Measurements from ENCODE around the gene INO80E.

Gene INO80E

DNA sequence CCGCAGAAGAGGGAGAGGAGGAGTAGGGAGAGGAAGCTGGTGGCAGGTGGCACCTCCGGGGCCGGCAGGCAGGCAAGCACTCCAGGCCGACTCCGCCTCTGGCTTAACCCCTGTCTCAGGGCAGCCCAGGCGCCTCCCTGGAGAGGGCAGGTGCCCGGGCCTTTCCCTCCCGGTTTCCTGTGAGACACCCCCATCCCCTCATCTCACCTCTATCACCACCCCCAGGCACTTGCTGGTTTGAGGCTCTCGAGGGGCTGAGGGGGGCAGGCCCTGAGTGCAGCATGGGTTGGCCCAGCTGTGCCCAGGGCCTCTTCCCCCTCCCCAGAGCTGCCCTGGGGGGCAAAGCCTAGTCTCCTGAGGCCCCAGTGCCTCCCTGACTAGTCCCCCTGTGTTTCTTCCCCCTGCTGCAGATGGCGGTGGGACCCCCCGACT, 8.8 kb downstream of the INO80E start:
- H3K9me3 ChIP-seq (replicated peaks; ENCODE audit: insufficient read depth, low read length) = no peaks in the 10 kb centered on the region
- H3K36me3 ChIP-seq (replicated peaks; ENCODE audit: insufficient read depth, low read length) = no peaks in the 10 kb centered on the region
- H3K9ac ChIP-seq (ENCODE audit: low read length) = no peak overlapping the region
- H3K79me2 ChIP-seq (ENCODE audit: low read length) = no peaks in the 10 kb centered on the region
- no peaks in the 10 kb centered on the region for H3K4me1 ChIP-seq (ENCODE audit: low read length)
- H3K27ac ChIP-seq (ENCODE audit: low read length) = no peak overlapping the region
- H2AFZ ChIP-seq (ENCODE audit: low read length) = no peak overlapping the region
- H3K4me3 ChIP-seq (ENCODE audit: low read length) = no peak overlapping the region
- H3F3A ChIP-seq (ENCODE audit: insufficient read depth, low read length) = no peaks in the 10 kb centered on the region
- no peak overlapping the region for H3K4me2 ChIP-seq (ENCODE audit: low read depth, low read length)
- H3K27me3 ChIP-seq (replicated peaks; ENCODE audit: insufficient read depth, low read length) = peaks cover 21% of the 10 kb centered on the region
- TF ChIP-seq, protein P1, sequence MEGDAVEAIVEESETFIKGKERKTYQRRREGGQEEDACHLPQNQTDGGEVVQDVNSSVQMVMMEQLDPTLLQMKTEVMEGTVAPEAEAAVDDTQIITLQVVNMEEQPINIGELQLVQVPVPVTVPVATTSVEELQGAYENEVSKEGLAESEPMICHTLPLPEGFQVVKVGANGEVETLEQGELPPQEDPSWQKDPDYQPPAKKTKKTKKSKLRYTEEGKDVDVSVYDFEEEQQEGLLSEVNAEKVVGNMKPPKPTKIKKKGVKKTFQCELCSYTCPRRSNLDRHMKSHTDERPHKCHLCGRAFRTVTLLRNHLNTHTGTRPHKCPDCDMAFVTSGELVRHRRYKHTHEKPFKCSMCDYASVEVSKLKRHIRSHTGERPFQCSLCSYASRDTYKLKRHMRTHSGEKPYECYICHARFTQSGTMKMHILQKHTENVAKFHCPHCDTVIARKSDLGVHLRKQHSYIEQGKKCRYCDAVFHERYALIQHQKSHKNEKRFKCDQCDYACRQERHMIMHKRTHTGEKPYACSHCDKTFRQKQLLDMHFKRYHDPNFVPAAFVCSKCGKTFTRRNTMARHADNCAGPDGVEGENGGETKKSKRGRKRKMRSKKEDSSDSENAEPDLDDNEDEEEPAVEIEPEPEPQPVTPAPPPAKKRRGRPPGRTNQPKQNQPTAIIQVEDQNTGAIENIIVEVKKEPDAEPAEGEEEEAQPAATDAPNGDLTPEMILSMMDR (IDR thresholded peaks at IDR 0.05; ENCODE audit: low read length) = no peak
- TF ChIP-seq EZH2 (optimal IDR thresholded peaks at IDR 0.05; ENCODE audit: low read depth, low read length) (no peak), EZH2phosphoT487 (IDR thresholded peaks at IDR 0.05; ENCODE audit: low read length) (no peak)
- no peak for DNase-seq
- no peaks in the 10 kb centered on the region for H4K20me1 ChIP-seq (ENCODE audit: insufficient read depth, low read length)
- no peaks in the 10 kb centered on the region for H3K9me2 ChIP-seq (replicated peaks; ENCODE audit: insufficient read depth, low read length)

DNA sequence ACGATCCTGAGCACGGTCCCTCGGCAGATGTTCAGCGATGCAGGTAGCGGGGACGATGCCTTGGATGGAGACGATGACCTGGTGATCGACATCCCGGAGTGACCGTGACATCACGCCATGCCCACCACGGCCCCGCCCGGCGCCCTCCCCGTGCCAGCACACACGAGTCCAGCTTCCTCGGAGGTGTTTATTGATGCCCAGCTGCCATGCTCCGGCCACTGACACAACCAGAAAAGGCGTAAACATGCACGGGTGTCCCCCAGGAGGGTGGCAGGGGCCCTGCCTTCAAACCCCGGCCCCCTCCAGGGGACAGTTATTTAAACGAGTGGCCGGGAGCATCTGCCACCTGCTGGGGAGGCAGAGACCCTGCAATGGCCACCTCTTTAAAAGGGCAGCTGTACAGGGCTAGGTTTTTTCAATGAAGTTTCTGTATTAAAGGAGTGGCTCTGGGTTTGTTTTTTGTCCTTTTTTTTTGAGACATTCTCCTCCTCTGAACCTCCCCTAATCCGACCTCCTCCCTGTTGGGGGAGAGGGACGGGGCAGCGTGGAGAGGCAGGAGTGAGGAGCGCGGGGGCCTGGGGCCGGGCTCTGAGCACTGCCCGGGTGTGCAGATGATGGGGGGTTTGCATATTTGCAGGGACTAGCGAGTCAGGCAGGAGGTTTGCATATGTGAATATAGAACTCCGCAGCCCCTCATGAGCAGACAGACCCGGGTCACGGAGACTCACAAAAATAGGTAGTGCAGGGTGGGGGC, 9.5 kb downstream of the INO80E start:
- H3K27me3 ChIP-seq (replicated peaks; ENCODE audit: insufficient read depth, low read length) = peaks cover 28% of the 10 kb centered on the region
- no peaks in the 10 kb centered on the region for H4K20me1 ChIP-seq (ENCODE audit: insufficient read depth, low read length)
- TF ChIP-seq EZH2phosphoT487 (IDR thresholded peaks at IDR 0.05; ENCODE audit: low read length) (no peak), EZH2 (optimal IDR thresholded peaks at IDR 0.05; ENCODE audit: low read depth, low read length) (no peak)
- TF ChIP-seq, protein P1 (IDR thresholded peaks at IDR 0.05; ENCODE audit: low read length) = peak; percentile 76
- no peaks in the 10 kb centered on the region for H3F3A ChIP-seq (ENCODE audit: insufficient read depth, low read length)
- H3K36me3 ChIP-seq (replicated peaks; ENCODE audit: insufficient read depth, low read length) = no peaks in the 10 kb centered on the region
- H3K4me2 ChIP-seq (ENCODE audit: low read depth, low read length) = no peak overlapping the region
- H3K9me2 ChIP-seq (replicated peaks; ENCODE audit: insufficient read depth, low read length) = no peaks in the 10 kb centered on the region
- H3K79me2 ChIP-seq (ENCODE audit: low read length) = no peaks in the 10 kb centered on the region
- H3K9me3 ChIP-seq (replicated peaks; ENCODE audit: insufficient read depth, low read length) = no peaks in the 10 kb centered on the region
- no peak overlapping the region for H3K9ac ChIP-seq (ENCODE audit: low read length)
- H2AFZ ChIP-seq (ENCODE audit: low read length) = no peak overlapping the region
- peak; percentile 45 for DNase-seq
- H3K4me1 ChIP-seq (ENCODE audit: low read length) = no peaks in the 10 kb centered on the region
- no peak overlapping the region for H3K4me3 ChIP-seq (ENCODE audit: low read length)
- H3K27ac ChIP-seq (ENCODE audit: low read length) = no peak overlapping the region

DNA sequence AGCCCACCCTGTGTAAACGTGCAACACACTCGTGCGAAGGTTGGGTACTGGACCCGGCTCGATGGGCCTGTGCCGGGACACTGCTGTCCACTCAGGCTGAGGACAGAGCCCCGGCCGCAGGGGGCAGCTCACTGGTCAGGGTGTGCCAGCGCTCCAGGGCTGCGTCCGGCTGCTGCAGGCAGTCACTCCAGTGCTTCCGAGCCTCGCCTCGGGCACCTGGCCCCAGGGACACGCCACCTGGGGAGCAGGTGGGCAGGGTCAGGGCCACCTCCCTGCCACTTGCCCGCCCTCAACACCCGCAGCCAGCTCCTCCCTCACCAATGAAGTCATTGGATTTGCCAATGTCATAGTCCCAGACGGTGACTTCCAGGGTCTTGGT, 10.0 kb downstream of the INO80E start:
- no peak for DNase-seq
- no peak overlapping the region for H3K9ac ChIP-seq (ENCODE audit: low read length)
- no peaks in the 10 kb centered on the region for H3K4me1 ChIP-seq (ENCODE audit: low read length)

More for the DNA sequence above, 10.0 kb downstream of the INO80E start:
- TF ChIP-seq, protein P1 (IDR thresholded peaks at IDR 0.05; ENCODE audit: low read length) = no peak
- no peak for TF ChIP-seq EZH2phosphoT487 (IDR thresholded peaks at IDR 0.05; ENCODE audit: low read length)
- TF ChIP-seq EZH2 (optimal IDR thresholded peaks at IDR 0.05; ENCODE audit: low read depth, low read length) = no peak
- no peaks in the 10 kb centered on the region for H3K79me2 ChIP-seq (ENCODE audit: low read length)
- H3F3A ChIP-seq (ENCODE audit: insufficient read depth, low read length) = no peaks in the 10 kb centered on the region
- H3K36me3 ChIP-seq (replicated peaks; ENCODE audit: insufficient read depth, low read length) = no peaks in the 10 kb centered on the region
- no peak overlapping the region for H3K4me2 ChIP-seq (ENCODE audit: low read depth, low read length)
- H3K27ac ChIP-seq (ENCODE audit: low read length) = no peak overlapping the region
- H3K9me2 ChIP-seq (replicated peaks; ENCODE audit: insufficient read depth, low read length) = no peaks in the 10 kb centered on the region
- no peak overlapping the region for H2AFZ ChIP-seq (ENCODE audit: low read length)
- H4K20me1 ChIP-seq (ENCODE audit: insufficient read depth, low read length) = no peaks in the 10 kb centered on the region
- H3K4me3 ChIP-seq (ENCODE audit: low read length) = no peak overlapping the region
- H3K9me3 ChIP-seq (replicated peaks; ENCODE audit: insufficient read depth, low read length) = no peaks in the 10 kb centered on the region
- H3K27me3 ChIP-seq (replicated peaks; ENCODE audit: insufficient read depth, low read length) = peaks cover 32% of the 10 kb centered on the region
